Aorta (tissue), 5 donors: Measurements from ENCODE around the gene SHISA6. TPM values are rescaled to one million over a fixed set of nuclear protein-coding genes. Genes with fewer than 3 reads are reported as not detected.

Experiments
- ATAC-seq: fragments of 200-7000 bp; cut with Tn5 transposase; one replicate; pipeline ENCODE4 v1.9.1; 2022; ENCODE audit warnings: moderate library complexity; ENCODE audit not compliant: low FRiP score
- DNase-seq, 2 donors: peaks; one replicate each; pipeline ENCODE4 v3.0.0-alpha.2; 2020
- H3K27ac ChIP-seq, 2 donors: one replicate each; pipeline ENCODE4 v1.5.1; 2013; ENCODE audit warnings: low read length in 2 of 2, mild to moderate bottlenecking in 2 of 2, moderate library complexity in 2 of 2, control low read depth in 1 of 2, inconsistent platforms in 1 of 2, low read depth in 1 of 2
- H3K27me3 ChIP-seq, 2 donors: one replicate each; pipeline ENCODE4 v1.6.1; 2013; ENCODE audit warnings: control low read depth in 1 of 2, low read length in 1 of 2, mild to moderate bottlenecking in 1 of 2, moderate library complexity in 1 of 2; ENCODE audit not compliant: insufficient read depth in 2 of 2, control insufficient read depth in 1 of 2
- H3K36me3 ChIP-seq, 2 donors: one replicate each; pipeline ENCODE4 v1.6.1; 2013; ENCODE audit warnings: control low read depth in 1 of 2, low read length in 1 of 2, mild to moderate bottlenecking in 1 of 2; ENCODE audit not compliant: insufficient read depth in 2 of 2, control insufficient read depth in 1 of 2
- H3K4me1 ChIP-seq, 2 donors: one replicate each; pipeline ENCODE4 v1.6.1; 2013; ENCODE audit warnings: low read length in 2 of 2, control low read depth in 1 of 2, mild to moderate bottlenecking in 1 of 2, moderate library complexity in 1 of 2; ENCODE audit not compliant: insufficient read depth in 2 of 2, control insufficient read depth in 1 of 2
- H3K4me3 ChIP-seq, 2 donors: one replicate each; pipeline ENCODE4 v1.5.1; 2013; ENCODE audit warnings: low read length in 2 of 2, control low read depth in 1 of 2, mild to moderate bottlenecking in 1 of 2
- H3K9me3 ChIP-seq: one replicate; pipeline ENCODE4 v1.6.1; 2013; ENCODE audit warnings: mild to moderate bottlenecking, low read length; ENCODE audit not compliant: control insufficient read depth
- WGBS, 2 donors: extraction: QIAGEN DNeasy Blood & Tissue Kit; methylation state at CpG; one replicate each; pipeline ENCODE4 v1.1.7; 2013; 5-methylcytosine and 5-hydroxymethylcytosine counted together
- intact Hi-C, 2 donors: fragments of 100-400 bp; cut with DNase I; formaldehyde crosslinking; loops; one replicate each; pipeline versions ENCODE4 v1.14.2 to v1.15.0; 2022
- polyA plus RNA-seq, 2 donors: library from polyadenylated mRNA; stranded (reverse); fragments of 200-250 nt; gene quantifications; one replicate each; pipeline ENCODE4 v1.2.3, GENCODE V29; 2013
- total RNA-seq, 2 donors: library from RNA; stranded (reverse); fragmentation: NEBNext Ultra II Directional; extraction: Animal tissue kit (Norgen Biotek cat#: 25700); gene quantifications; one replicate each; pipeline ENCODE4 v1.2.1, GENCODE V29; 2021
- donor health status: healthy with polysubstance abuse.
- donor health status: Bipolar disorder and iron deficiency.
- donor health status: DM: no; HTN: no; CAD: no.
- donor health status: DM: no; HTN: no; CAD: no.
- donor health status: DM: yes; HTN: yes; CAD: no.

SHISA6 gene
- total and polyA plus RNA-seq, 4 donors, result 0.13 to 0.48 TPM; not detected in 2

GRCh38 chr17:11251561-11252107, 10.6 kb downstream of the SHISA6 start:
- H3K36me3 ChIP-seq, result no peaks in the 10 kb centered on the region
- whole genome bisulfite sequencing, 2 donors, result 62 to 65% methylated on average over 11 of the region's 11 CpGs
- no peak overlapping the region for H3K27ac ChIP-seq
- no peak overlapping the region for H3K4me3 ChIP-seq
- ATAC-seq, result no peak
- intact Hi-C loops, result no loop called here
- H3K27me3 ChIP-seq, result no peaks in the 10 kb centered on the region
- H3K4me1 ChIP-seq, result no peaks in the 10 kb centered on the region
- no peak for DNase-seq
- no peaks in the 10 kb centered on the region for H3K9me3 ChIP-seq

DNA sequence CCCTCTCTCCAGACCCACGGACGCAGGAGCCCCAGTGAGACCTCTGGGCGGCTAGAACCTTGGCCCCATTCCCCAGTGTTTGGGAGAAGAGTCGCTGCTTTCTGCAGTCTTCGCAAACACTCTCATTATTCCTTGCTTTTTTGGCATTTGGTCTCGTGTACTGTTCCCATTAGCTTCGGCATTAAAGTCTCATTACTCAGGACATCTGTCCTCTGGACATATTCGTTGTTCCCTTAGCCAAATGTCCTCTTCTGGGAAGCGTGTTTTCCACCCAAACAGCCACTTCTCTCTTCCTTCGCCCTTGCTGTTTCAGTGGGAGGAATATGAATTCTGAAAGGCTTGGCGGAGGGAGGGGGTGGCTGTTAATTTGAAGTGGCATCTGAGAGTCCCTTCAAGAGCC, 11.1 kb downstream of the SHISA6 start:
- Histone ChIP-seq H3K27ac (no peak overlapping the region), H3K9me3 (no peaks in the 10 kb centered on the region), H3K27me3 (no peaks in the 10 kb centered on the region), H3K4me1 (no peaks in the 10 kb centered on the region), H3K36me3 (no peaks in the 10 kb centered on the region), H3K4me3 (no peak overlapping the region)
- DNase-seq (no peak), ATAC-seq (no peak)
- intact Hi-C loops, result no loop called here
- WGBS, 2 donors, result 72 to 76% methylated on average over 11 of the region's 11 CpGs

DNA sequence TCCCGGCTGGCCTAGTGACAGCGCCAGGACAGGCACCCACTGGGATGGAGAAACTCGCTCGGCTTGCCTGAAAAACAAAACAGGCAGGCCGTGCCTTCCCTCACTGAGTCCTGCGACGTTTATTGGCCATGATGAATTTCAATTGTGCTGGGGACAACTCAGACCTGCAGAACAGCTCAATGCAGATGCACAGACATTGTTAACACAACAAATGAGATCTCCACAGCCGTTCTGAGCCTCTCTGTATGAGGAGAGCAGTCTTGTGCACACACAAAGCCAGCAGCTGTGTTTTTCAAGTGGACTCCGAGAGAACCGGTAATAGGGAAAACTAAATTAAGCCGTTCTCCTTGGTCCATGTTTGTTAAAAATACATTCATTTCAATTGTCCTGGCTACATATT, 15.9 kb downstream of the SHISA6 start:
- WGBS, 2 donors, result 38 to 39% methylated on average over 11 of the region's 11 CpGs
- H3K4me1 ChIP-seq, result no peaks in the 10 kb centered on the region
- H3K9me3 ChIP-seq, result no peaks in the 10 kb centered on the region
- no peak for ATAC-seq
- no peaks in the 10 kb centered on the region for H3K36me3 ChIP-seq
- H3K4me3 ChIP-seq, result no peak overlapping the region
- no peak overlapping the region for H3K27ac ChIP-seq
- no peaks in the 10 kb centered on the region for H3K27me3 ChIP-seq
- DNase-seq, result no peak
- intact Hi-C loops, result no loop called here

DNA sequence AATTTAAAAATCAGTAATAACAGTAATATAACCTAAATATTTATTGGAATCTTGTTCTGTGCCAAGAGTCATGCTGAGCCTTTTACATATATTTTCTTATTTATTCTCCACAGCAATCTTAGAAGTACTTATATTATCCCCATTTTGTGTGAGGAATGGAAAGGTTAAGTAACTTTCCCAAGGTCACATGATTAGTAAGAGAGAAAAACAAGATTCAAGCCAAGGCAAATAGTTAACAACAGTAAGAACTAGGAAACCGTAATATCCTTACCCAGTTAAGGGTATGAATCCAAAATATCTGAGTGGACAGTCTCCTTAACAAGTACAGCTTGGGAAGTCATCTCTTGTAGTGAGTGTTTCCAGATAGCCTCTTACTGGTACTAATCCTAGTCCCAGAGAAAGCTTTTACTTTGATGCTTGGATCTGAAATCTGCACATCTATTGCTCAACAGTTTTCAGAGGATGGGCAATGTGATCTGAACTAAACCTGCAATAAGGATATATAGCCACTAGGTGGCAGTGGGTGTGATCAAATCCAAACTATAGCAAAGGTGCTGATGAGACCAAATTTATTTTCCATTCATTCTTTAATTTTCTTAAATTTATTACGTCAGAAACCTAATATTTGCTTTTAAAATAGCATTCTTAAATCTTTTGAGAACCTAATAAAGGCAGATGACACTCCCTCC, 23.3 kb downstream of the SHISA6 start:
- H3K27ac ChIP-seq, result no peak overlapping the region
- no peak for DNase-seq
- no peaks in the 10 kb centered on the region for H3K27me3 ChIP-seq
- H3K9me3 ChIP-seq, result peaks cover 8% of the 10 kb centered on the region
- H3K36me3 ChIP-seq, result no peaks in the 10 kb centered on the region
- 44 to 52% methylated on average over 2 of the region's 2 CpGs for WGBS, 2 donors
- intact Hi-C loops, result no loop called here
- no peaks in the 10 kb centered on the region for H3K4me1 ChIP-seq
- no peak overlapping the region for H3K4me3 ChIP-seq
- ATAC-seq, result no peak

DNA sequence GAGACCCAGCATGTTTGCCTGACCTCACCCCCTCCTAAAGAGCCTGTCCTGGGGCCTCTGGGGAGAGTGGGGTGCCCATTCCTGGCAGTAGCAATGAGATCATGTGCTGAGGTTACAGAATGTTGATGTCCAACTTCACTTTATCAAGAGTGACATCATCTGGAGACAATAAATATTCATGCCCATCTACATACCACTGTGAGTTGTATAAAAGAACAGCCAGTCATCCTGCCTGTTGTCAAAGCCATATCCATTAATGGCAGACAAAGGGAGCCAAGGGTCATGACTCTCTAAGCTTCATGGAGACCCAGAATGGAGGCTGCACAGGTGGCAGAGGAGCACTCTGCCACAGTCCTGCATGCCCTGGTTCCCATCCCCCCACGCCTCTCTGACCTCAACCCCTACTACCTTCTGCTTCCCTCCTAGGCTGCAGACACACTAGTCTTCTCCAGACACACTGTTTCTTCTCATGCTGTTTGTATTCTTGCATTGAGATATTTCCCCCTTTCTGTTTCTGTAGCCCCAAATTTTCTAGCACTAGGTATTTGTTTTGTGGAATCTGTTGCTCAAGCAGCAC, 27.1 kb downstream of the SHISA6 start:
- DNase-seq, result no peak
- Histone ChIP-seq H3K27me3 (no peaks in the 10 kb centered on the region), H3K9me3 (peaks cover 4% of the 10 kb centered on the region), H3K4me1 (no peaks in the 10 kb centered on the region), H3K27ac (no peak overlapping the region), H3K36me3 (no peaks in the 10 kb centered on the region), H3K4me3 (no peak overlapping the region)
- 29 to 64% methylated on average over 1 of the region's 1 CpG for WGBS, 2 donors
- intact Hi-C loops, result no loop called here
- no peak for ATAC-seq

- DNase-seq (no peak), ATAC-seq (no peak)
- Histone ChIP-seq H3K27ac (no peak overlapping the region), H3K27me3 (no peaks in the 10 kb centered on the region), H3K9me3 (no peaks in the 10 kb centered on the region), H3K4me1 (no peaks in the 10 kb centered on the region), H3K4me3 (no peak overlapping the region), H3K36me3 (no peaks in the 10 kb centered on the region)
- intact Hi-C loops, result no loop called here
- 77 to 78% methylated on average over 7 of the region's 7 CpGs for WGBS, 2 donors
Observed at GRCh38 chr17:11269210-11269609, 28.2 kb downstream of the SHISA6 start.

DNA sequence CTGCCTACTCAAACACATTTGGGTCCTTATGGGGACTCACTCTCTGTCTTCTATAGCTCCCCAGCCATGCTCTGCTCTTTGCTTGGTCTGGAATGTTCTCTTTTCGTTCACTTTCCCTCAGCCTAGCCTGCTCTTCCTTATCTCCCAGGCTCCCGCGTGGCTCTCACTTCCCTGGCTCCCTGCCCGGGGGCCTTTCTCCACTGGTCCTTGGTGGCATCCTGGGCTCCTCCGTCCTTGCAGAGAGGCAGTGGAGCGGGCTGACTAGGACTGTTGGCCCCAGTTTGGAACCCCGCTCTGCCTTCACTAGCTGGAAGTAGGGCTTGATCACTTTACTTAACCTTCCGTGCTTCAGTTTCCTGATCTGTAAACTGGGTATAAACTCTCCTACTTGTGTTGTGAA, 31.2 kb downstream of the SHISA6 start:
- Histone ChIP-seq H3K27me3 (no peaks in the 10 kb centered on the region), H3K27ac (no peak overlapping the region), H3K4me3 (no peak overlapping the region), H3K4me1 (no peaks in the 10 kb centered on the region), H3K9me3 (no peaks in the 10 kb centered on the region), H3K36me3 (no peaks in the 10 kb centered on the region)
- DNase-seq, result no peak
- ATAC-seq, result no peak
- intact Hi-C loops, result no loop called here
- 63 to 70% methylated on average over 8 of the region's 8 CpGs for WGBS, 2 donors

DNA sequence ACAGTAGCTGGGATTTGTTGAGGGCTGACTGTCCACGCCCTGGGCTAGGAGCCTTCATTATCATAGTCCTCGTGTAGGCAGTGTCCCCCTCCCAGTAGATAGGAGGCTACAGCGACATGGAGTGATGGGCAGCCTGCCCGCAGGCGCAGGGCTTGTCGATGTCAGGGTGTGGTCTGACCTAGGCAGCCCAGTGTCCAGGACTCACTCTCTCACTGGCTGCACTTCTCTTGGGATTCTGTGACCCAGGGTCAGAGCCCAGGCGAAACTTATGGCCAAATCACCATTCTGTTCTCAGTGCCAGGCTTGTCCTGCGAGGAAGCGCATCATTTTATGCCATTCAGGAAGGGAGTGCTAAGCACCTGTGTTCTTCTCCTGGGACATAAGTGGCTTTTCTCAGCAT, 32.6 kb downstream of the SHISA6 start:
- no peak for DNase-seq
- ATAC-seq, result no peak
- no peaks in the 10 kb centered on the region for H3K36me3 ChIP-seq
- no peaks in the 10 kb centered on the region for H3K27me3 ChIP-seq
- H3K9me3 ChIP-seq, result no peaks in the 10 kb centered on the region
- H3K4me1 ChIP-seq, result no peaks in the 10 kb centered on the region
- intact Hi-C loops, result no loop called here
- H3K4me3 ChIP-seq, result no peak overlapping the region
- WGBS, 2 donors, result 85% methylated on average over 9 of the region's 9 CpGs
- no peak overlapping the region for H3K27ac ChIP-seq

DNA sequence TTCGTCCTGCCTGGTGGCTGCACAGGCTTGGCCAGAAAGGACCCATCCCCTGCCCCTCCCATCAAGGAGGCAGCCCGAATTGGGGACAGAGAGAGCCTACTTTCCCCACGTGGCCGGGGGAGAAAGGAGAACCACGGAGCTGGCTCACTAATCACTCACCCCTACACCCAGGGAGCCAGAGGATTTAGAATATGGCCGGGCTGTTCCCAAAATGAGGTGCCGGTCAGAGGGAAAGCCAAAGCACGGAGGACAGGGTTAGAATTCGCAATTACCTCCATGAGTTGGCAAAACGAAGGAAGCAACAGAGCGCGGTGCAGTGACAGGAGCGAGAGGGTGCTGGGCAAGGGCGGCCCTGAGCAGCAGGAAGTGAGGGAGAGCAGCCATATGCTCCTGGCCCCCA, 33.1 kb downstream of the SHISA6 start:
- Histone ChIP-seq H3K36me3 (no peaks in the 10 kb centered on the region), H3K4me3 (no peak overlapping the region), H3K27ac (no peak overlapping the region), H3K27me3 (no peaks in the 10 kb centered on the region), H3K9me3 (no peaks in the 10 kb centered on the region), H3K4me1 (no peaks in the 10 kb centered on the region)
- intact Hi-C loops, result no loop called here
- 81 to 86% methylated on average over 14 of the region's 14 CpGs for WGBS, 2 donors
- ATAC-seq, result no peak
- no peak for DNase-seq
